ENCODE measurements around the gene HSFX3. TPM values are rescaled to one million over a fixed set of nuclear protein-coding genes. Genes with fewer than 3 reads are reported as not detected.

Gene HSFX3
- total and polyA plus RNA-seq, 2 donors (not counting 1 experiment from before 2014, with no cell fraction given): not detected

DNA sequence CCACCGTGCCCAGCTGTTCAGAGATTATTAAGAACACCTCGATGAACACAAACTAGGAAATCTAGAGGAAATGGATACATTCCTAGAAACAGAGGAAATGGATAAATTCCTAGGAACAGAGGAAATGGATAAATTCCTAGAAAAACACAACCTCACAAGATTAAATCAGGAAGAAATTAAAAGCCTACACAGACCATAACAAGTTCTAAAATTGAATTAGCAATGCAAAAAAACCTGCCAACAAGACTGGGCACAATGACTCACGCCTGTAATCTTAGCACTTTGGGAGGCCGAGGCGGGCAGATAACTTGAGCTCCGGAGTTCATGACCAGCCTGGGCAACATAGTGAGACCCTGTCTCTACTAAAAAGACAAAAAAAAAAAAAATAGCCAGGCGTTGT lies 31.5 kb downstream of the HSFX3 start:
- H3K27ac ChIP-seq (ENCODE audit: insufficient read depth, low read length): no peak overlapping the region
- no peak for DNase-seq (ENCODE audit: low read depth in 2 of 2)
- H3K9ac ChIP-seq (ENCODE audit: insufficient read depth, low read length): no peak overlapping the region
- H3K4me3 ChIP-seq (replicated peaks in 1 of 4; ENCODE audit: control extremely low read depth in 1 of 4, insufficient read depth in 1 of 4, low read depth in 3 of 4, low read length in 4 of 4): no peak overlapping the region
- no peaks in the 10 kb centered on the region for H4K20me1 ChIP-seq (ENCODE audit: control insufficient read depth, extremely low read depth, insufficient read depth, low read length)
- H3K27me3 ChIP-seq (ENCODE audit: control insufficient read depth, insufficient read depth, low read length): no peaks in the 10 kb centered on the region
- no peak overlapping the region for H2AFZ ChIP-seq (ENCODE audit: low read length)
- no peaks in the 10 kb centered on the region for H3K4me1 ChIP-seq (ENCODE audit: control insufficient read depth, extremely low read depth, insufficient read depth, low read length)
- H3K9me3 ChIP-seq (ENCODE audit: control insufficient read depth, insufficient read depth, low read depth, low read length): no peaks in the 10 kb centered on the region
- no peaks in the 10 kb centered on the region for H3K79me2 ChIP-seq (ENCODE audit: control insufficient read depth, insufficient read depth, low read length)
- no peak for TF ChIP-seq EZH2 (IDR thresholded peaks at IDR 0.05; ENCODE audit: low read length, missing control alignments)
- TF ChIP-seq, protein P1, sequence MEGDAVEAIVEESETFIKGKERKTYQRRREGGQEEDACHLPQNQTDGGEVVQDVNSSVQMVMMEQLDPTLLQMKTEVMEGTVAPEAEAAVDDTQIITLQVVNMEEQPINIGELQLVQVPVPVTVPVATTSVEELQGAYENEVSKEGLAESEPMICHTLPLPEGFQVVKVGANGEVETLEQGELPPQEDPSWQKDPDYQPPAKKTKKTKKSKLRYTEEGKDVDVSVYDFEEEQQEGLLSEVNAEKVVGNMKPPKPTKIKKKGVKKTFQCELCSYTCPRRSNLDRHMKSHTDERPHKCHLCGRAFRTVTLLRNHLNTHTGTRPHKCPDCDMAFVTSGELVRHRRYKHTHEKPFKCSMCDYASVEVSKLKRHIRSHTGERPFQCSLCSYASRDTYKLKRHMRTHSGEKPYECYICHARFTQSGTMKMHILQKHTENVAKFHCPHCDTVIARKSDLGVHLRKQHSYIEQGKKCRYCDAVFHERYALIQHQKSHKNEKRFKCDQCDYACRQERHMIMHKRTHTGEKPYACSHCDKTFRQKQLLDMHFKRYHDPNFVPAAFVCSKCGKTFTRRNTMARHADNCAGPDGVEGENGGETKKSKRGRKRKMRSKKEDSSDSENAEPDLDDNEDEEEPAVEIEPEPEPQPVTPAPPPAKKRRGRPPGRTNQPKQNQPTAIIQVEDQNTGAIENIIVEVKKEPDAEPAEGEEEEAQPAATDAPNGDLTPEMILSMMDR (conservative IDR thresholded peaks at IDR 0.05 in 1 of 2, IDR thresholded peaks at IDR 0.05 in 1 of 2; ENCODE audit: low read depth in 1 of 2, low read length in 2 of 2): no peak
- no peak overlapping the region for H3K4me2 ChIP-seq (ENCODE audit: extremely low read depth, insufficient read depth, low read length)
- no peaks in the 10 kb centered on the region for H3K36me3 ChIP-seq (ENCODE audit: control insufficient read depth, insufficient read depth, low read length)

DNA sequence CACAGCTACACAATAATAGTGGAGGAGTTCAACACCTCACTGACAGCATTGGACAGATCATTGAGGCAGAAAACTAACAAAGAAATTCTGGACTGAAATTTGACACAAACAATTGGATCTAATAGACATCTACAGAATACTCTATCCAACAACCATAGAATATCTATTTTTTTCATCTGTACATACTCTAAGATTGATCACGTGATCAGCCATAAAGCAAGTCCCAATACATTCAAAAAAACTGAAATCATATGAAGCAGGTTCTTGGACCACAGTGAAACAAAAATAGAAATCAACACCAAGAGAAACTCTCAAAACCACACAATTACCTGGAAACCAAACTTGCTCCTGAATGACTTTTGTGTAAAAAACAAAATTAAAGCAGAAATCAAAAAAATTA lies 32.4 kb downstream of the HSFX3 start:
- TF ChIP-seq, protein P1 (conservative IDR thresholded peaks at IDR 0.05 in 1 of 2, IDR thresholded peaks at IDR 0.05 in 1 of 2; ENCODE audit: low read depth in 1 of 2, low read length in 2 of 2): no peak
- no peak for TF ChIP-seq EZH2 (IDR thresholded peaks at IDR 0.05; ENCODE audit: low read length, missing control alignments)
- Histone ChIP-seq H3K9me3 (ENCODE audit: control insufficient read depth, insufficient read depth, low read depth, low read length) (no peaks in the 10 kb centered on the region), H3K9ac (ENCODE audit: insufficient read depth, low read length) (no peak overlapping the region), H3K4me3 (replicated peaks in 1 of 4; ENCODE audit: control extremely low read depth in 1 of 4, insufficient read depth in 1 of 4, low read depth in 3 of 4, low read length in 4 of 4) (no peak overlapping the region), H3K4me1 (ENCODE audit: control insufficient read depth, extremely low read depth, insufficient read depth, low read length) (no peaks in the 10 kb centered on the region), H3K27me3 (ENCODE audit: control insufficient read depth, insufficient read depth, low read length) (no peaks in the 10 kb centered on the region), H3K4me2 (ENCODE audit: extremely low read depth, insufficient read depth, low read length) (no peak overlapping the region), H3K79me2 (ENCODE audit: control insufficient read depth, insufficient read depth, low read length) (no peaks in the 10 kb centered on the region), H2AFZ (ENCODE audit: low read length) (no peak overlapping the region), H3K36me3 (ENCODE audit: control insufficient read depth, insufficient read depth, low read length) (no peaks in the 10 kb centered on the region), H4K20me1 (ENCODE audit: control insufficient read depth, extremely low read depth, insufficient read depth, low read length) (no peaks in the 10 kb centered on the region), H3K27ac (ENCODE audit: insufficient read depth, low read length) (no peak overlapping the region)
- no peak for DNase-seq (ENCODE audit: low read depth in 2 of 2)

DNA sequence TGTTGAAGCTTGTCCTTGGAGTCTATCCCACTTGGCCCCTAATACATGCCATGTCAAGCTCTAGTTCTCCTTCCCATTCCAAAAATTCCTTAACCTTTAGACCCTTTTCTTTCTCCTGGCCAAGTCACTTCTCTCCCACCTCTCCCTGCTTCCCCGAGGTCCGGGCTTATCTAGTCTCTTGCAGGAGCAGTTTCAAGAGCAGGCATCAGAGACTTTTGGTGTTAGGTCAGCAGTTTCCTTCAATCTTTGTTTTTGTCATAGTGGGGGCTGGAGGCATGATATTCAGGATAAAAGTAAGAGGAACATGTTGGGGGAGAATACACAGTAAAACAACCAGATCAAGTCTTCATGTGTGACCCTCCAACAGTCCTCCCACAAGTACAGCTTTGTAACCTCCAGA lies 33.1 kb downstream of the HSFX3 start:
- Histone ChIP-seq H3K27me3 (ENCODE audit: control insufficient read depth, insufficient read depth, low read length) (no peaks in the 10 kb centered on the region), H4K20me1 (ENCODE audit: control insufficient read depth, extremely low read depth, insufficient read depth, low read length) (no peaks in the 10 kb centered on the region), H3K36me3 (ENCODE audit: control insufficient read depth, insufficient read depth, low read length) (no peaks in the 10 kb centered on the region), H3K9me3 (ENCODE audit: control insufficient read depth, insufficient read depth, low read depth, low read length) (no peaks in the 10 kb centered on the region), H3K4me2 (ENCODE audit: extremely low read depth, insufficient read depth, low read length) (no peak overlapping the region), H3K4me1 (ENCODE audit: control insufficient read depth, extremely low read depth, insufficient read depth, low read length) (no peaks in the 10 kb centered on the region), H2AFZ (ENCODE audit: low read length) (no peak overlapping the region), H3K27ac (ENCODE audit: insufficient read depth, low read length) (no peak overlapping the region), H3K9ac (ENCODE audit: insufficient read depth, low read length) (no peak overlapping the region), H3K79me2 (ENCODE audit: control insufficient read depth, insufficient read depth, low read length) (no peaks in the 10 kb centered on the region), H3K4me3 (replicated peaks in 1 of 4; ENCODE audit: control extremely low read depth in 1 of 4, insufficient read depth in 1 of 4, low read depth in 3 of 4, low read length in 4 of 4) (no peak overlapping the region)
- DNase-seq (ENCODE audit: low read depth in 2 of 2): no peak
- TF ChIP-seq EZH2 (IDR thresholded peaks at IDR 0.05; ENCODE audit: low read length, missing control alignments): no peak
- TF ChIP-seq, protein P1 (conservative IDR thresholded peaks at IDR 0.05 in 1 of 2, IDR thresholded peaks at IDR 0.05 in 1 of 2; ENCODE audit: low read depth in 1 of 2, low read length in 2 of 2): no peak

Data from fibroblast of lung (primary cell).